NCI-H187 treated with DMSO at 0.1 percent for 48 hours (cell line): ENCODE data around the gene TCF23.
"Not testable (repeated sequence)": the region's sequence is repeated elsewhere in the genome, so short reads cannot be mapped to it uniquely, and the experiment has no call there.

Experiments used
- DNase-seq: peaks from one replicate; lab custom pipeline; 2025; lab: John Stamatoyannopoulos, UW

Gene TCF23

DNA sequence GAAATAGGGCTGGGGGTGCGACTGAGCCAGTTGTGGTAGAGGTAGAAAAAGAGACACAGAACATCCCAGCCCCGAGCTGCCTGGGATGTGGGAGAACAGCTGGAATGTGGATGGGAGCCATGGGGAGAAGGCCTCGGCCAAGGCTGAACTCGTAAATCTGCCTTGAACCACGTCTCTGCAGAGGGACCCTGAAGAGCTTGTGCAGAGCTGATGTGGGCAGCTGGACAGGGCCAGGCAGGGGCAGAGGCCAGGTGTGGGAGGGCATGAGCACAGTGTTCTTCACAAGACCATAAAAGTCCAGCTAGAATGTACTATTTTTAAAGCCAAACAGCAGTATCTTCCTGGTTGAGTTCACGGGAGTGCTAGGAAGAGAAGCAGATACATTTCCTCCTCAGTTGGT, 5.7 kb downstream of the TCF23 start:
- DNase-seq, result no peak

DNA sequence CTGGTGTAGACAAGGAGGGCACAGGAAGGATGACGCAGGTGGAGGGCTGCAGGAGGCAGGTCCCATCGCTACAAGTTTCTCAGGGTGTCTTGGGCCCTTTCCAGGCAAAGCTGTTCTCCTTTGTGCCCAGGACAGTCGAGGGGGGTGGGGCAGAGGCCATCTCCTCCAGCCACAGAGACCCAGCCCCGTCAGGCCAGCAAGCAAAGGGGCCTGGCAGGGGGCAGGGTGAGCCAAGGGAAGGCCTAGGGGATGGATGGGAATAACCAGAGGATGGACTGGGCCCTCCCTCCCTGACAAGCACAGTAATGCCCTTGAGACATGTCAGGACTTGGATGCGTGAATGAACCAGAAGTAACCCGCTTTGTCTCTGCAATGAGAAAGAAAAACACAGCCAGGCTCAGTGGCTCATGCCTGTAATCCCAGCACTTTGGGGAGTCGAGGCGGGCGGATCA, 6.3 kb downstream of the TCF23 start:
- no peak for DNase-seq

- DNase-seq, result no peak
Measured at GRCh38 chr2:27158468-27158867, 9.7 kb downstream of the TCF23 start.

- DNase-seq, result no peak
Measured at GRCh38 chr2:27159271-27159670, 10.5 kb downstream of the TCF23 start.

DNA sequence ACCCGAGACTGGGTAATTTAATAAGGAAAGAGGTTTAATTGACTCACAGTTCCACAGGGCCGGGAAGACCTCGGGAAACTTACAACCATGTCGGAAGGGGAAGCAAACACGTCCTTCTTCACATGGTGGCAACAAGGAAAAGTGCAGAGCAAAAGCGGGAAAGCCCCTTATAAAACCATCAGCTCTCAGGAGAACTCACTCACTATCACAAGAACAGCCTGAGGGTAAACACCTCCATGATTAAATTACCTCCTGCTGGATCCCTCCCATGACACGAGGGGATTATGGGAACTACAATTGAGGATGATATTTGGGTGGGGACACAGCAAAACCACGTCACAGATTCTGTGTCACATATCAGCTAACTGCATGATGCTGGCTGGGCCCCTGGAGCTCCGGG, 11.4 kb downstream of the TCF23 start:
- DNase-seq, result no peak

- no peak for DNase-seq
Measured at GRCh38 chr2:27162151-27163121, 13.6 kb downstream of the TCF23 start.

DNA sequence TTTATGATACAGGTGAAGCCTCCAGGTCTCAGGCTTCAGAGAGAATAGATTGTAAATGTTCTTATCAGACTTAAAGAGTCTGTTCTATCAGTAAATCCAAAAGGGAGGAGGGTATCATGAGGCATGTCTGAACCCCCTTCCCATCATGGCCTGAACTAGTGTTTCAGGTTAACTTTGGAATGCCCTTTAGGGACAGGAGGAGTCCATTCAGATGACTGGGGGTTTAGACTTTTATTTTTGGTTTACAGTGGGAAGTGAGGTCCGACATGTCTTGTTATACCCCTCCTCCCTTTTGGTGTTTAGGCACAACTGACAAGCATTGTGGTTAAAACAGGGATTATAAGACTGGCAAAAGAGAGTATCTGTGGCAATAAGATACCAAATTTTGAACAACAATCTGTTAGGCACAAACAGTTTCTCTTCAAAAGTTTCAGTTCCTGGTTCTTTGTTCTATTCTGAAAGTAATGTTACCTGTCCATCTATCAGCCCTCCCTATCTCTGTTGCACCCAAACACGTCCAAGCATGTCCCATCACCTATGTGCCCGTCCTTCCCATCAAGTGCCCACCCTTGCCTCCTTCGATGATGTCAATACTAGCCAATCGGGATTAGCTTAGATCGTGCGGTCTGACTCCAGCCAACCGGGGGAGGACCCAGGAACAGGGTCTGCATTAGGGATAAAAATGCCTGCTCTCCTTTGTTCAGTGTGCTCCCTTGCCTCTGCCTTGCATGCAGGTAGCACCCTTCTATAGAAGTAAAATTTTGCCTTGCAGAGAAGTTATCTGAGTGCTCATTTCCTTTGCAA, 16.4 kb downstream of the TCF23 start:
- no peak for DNase-seq

DNA sequence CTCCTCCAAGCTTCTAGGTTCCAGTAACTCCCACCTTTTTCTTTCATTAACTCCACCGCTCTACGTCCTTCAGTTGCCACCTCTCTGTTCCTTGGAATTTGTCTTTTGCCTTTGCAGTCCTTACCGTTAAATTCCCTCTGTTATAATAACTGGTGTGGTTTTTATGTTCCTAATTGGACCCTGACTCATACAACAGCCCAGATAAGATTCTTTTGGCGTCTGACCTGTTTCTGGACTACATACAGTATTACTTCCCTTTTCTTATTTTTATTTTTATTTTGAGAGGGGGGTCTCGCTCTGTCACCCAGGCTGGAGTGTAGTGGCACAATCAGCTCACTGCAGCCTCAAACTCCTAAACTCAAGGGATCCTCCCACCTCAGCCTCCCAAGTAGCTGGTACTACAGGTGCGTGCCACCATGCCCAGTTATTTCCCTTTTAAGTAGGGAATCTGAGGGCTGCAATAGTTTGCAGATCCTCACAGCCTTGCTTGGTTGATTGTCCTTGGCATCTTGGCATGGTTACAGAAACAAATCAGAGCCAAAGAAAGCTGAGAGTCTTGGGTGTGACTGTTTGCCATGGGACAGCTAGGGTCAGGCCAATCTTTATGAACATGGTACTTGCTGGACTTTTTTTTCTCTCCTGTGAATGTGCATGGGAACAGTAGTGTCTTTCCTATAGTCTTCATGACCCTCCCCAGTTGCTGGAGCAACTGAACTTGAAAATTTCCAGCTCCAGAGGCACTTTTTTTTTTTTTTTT, 22.0 kb downstream of the TCF23 start:
- DNase-seq, result no peak

DNA sequence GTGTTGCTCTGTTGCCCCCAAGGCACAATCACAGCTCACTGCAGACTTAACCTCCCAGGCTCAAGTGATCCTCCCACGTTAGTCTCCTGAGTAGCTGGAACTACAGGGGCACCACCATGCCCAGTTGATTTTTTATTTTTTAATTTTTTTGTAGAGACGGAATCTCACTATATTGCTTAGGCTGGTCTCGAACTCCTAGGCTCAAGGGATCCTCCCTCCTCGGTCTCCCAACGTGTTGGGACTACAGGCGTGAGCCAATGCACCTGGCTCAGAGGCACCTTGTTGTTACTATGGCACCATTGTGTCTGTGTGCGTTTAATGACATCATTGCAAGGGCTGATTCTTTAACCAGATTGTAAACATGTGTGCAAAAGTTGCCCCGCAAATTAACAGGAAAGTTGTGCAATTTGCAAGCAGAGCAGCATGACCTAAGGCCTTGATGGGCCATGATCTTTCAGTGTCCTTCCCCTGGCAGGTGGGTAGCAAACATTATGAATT, 22.6 kb downstream of the TCF23 start:
- DNase-seq, result no peak

DNA sequence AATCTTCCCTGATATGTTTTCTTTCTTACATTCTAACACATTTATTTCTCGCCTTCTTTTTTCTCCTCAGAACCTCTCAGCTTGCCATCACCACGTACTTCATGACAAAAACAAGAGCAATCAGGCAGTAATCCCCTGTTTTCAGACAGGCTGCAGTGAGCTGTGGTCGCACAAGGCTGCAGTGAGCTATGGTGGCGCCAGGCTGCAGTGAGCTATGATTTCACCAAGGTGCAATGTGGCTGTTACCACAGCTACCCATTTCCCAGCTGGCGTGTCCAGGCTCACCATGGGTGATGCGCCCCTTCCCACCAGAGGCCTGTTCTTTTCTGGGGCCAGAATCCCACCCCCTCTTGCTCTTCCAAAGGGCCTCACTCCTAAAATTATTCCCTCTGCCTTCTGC, 25.8 kb downstream of the TCF23 start:
- no peak for DNase-seq

DNA sequence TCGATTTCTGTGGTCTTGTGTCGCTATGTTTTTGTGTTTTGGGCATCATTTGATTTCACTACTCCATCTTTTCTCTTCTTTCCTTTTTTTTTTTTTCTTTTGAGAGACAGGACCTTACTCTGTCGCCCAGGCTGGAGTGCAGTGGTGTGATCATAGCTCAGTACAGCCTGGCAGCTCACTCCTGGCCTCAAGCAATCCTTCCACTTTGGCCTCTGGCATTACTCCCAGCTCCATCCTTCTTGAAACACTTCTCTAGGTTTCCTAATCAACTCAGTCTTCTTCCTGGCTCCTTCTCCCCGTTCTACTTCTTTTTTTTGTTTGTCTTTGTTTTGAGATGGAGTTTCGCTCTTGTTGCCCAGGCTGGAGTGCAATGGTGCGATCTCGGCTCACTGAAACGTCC, 26.5 kb downstream of the TCF23 start:
- no peak for DNase-seq

DNA sequence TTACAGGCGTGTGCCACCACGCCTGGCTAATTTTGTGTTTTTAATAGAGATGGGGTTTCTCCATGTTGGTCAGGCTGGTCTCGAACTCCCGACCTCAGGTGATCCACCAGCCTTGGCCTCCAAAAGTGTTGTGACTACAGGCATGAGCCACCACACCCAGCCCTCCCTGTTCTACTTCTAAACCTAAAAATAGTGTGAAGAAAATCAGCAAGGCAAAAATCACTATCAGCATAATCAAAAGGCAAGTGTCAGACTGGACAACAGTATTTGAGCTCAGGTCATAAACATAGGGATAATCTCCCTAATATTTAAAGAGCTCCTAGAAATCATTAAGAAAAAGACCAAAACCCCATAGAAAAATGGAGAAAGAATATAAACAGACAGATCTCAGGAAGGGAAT, 27.0 kb downstream of the TCF23 start:
- DNase-seq, result not testable (repeated sequence)

DNA sequence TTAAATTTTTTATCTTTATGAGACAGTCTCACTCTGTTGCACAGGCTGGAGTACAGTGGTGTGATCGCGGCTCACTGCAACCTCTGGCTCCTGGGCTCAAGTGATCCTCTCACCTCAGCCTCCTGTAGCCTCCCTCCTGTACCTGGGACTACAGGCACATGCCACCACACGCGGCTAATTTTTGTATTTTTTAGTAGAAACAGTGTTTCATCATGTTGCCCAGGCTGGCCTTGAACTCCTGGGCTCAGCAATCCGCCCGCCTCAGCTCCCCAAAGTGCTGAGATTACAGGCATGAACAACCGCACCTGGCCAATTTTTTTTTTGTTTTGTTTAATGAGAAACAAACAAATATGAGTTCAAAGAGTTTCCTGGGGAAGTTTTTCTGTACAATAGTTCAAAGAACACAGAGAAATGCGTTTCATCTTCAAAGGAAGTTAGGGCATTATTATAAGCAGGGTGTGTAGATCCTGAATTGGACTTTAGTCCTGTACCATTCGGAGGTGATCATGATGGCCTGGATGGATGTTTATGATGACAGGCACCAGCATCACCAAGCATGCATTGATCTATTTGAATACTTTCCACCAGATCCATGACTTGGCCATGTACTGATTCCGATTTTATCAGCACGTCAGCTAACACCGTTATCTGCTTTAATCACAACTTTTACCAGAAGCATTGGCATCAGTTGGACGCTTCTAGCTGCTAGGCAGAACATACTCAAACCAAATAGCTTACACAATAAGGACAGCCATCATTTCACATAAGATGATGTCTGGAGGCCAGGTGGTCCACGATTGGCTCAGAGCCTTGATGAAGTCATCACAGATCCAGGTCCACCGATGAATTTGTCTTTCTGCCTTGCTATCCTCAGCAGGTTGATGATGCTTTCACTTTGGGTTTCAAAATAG, 28.9 kb downstream of the TCF23 start:
- no peak for DNase-seq

DNA sequence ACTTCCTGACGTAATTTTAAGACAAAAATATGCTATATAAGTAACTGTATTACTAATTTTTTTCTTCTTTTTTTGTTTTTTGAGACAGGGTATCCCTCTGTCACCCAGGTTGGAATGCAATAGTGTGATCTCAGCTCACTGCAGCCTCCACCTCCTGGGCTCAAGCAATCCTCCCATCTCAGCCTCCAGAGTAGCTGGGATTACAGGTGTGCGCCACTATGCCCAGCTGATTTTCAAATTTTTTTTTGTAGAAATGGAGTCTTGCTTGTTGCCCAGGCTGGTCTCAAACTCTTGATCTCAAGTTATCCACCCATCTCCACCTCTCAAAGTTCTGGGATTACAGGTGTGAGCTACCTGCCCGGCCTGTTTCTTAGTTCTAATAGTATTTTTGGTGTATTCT, 29.7 kb downstream of the TCF23 start:
- DNase-seq, result no peak

DNA sequence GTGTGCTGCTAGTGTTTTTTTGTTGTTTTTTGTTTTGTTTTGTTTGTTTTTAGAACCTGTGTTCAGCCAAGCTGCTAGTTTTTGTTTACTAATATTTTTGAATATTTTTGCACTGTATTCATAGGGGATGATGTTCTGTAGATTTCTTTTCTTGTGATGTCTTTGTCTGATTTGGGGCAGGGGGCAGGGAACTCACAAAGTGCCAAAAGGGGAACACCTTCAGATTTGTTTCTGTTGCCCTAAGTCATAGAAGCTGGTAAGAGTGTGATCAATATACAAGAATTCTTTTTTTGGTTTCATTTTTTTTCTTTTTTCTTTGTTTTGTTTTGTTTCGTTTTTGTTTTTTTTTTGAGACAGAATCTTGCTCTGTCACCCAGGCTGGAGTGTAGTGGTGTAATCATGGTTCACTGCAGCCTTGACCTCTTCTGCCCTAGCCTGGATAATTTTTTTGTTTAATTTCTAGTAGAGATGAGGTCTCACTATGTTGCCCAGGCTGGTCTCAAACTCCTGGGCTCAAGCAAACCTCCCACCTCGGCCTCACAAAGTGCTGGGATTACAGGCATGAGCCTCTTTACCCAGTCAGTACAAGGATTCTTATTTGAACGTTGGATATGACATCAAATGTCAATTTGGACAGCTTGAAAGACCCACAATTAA, 30.7 kb downstream of the TCF23 start:
- DNase-seq, result no peak

GRCh38 chr2:27182346-27182745, 33.5 kb downstream of the TCF23 start:
- DNase-seq, result no peak

DNA sequence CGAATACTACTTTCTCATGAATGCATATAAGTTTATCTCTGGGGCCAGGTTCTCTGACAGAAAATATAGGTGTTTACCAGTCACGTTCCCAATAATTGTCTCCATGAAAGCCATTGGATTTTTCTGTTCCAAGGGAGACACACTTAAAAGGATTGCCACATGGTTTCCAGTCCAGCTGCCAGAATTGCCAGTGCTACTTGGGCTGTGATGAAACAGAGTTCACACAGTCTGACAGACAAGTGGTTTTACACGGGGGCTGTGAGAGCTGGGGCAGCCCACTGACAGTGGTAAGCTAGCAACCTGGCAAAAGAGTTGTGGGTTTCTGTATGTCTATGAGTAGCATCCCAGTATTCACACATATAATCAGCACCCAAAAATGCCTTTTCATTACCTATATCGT, 35.3 kb downstream of the TCF23 start:
- no peak for DNase-seq

GRCh38 chr2:27185331-27186026, 36.7 kb downstream of the TCF23 start:
- no peak for DNase-seq

DNA sequence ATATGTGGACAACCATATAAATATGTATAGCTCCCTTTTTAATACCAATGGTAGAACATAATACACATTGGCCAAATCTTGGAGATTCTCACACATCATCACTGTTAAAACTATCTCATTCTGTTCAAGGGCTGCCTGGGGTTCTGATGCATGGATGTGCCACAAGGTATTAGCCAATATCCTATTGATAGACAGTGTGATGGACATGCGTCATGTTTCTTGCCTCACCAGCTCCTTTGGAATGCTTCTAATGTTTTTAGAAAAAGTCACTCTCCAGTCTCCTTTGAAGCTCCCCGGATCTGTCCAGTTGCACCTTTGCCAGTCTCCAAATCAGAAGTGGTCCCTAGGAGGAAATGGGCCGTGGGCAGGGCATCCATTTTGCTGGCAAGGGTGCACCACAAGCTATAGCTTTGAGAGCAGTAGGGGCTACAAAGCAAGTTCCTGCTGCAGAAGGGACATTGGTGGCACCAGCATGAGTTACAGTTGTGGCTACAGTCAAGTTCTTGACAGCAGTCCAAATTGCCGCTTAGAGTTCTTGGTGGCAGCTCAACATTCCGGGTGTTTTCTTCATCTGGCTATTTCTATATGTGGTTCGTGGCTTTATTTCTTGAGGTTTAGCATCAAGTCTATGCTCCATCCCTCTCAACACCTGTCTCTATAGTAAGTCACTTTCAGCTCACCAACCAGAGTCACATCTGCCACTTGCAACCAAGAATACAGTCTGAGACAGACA, 38.0 kb downstream of the TCF23 start:
- no peak for DNase-seq
